ENCODE measurements around the gene CLEC4G.

CLEC4G gene

DNA sequence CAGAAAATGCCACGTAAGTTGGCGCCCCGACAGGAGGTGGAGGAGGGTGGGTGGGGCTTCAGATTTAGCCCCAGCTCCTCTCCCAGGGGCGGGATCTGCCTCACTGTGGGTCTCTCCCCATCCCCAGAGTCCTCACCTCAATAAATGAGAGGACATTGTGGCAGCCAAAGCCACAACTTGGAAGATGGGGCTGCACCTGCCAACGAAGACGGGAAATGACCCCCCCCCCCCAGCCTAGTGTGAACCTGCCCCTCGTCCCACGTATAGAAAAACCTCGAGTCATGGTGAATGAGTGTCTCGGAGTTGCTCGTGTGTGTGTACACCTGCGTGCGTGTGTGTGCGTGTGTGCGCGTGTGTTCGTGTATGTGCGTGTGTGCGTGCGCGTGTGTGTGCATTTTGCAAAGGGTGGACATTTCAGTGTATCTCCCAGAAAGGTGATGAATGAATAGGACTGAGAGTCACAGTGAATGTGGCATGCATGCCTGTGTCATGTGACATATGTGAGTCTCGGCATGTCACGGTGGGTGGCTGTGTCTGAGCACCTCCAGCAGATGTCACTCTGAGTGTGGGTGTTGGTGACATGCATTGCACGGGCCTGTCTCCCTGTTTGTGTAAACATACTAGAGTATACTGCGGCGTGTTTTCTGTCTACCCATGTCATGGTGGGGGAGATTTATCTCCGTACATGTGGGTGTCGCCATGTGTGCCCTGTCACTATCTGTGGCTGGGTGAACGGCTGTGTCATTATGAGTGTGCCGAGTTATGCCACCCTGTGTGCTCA is 52.7 kb downstream of the CLEC4G start:
- DNase-seq (ENCODE audit: low read depth), result no peak
- TF ChIP-seq, protein P1, sequence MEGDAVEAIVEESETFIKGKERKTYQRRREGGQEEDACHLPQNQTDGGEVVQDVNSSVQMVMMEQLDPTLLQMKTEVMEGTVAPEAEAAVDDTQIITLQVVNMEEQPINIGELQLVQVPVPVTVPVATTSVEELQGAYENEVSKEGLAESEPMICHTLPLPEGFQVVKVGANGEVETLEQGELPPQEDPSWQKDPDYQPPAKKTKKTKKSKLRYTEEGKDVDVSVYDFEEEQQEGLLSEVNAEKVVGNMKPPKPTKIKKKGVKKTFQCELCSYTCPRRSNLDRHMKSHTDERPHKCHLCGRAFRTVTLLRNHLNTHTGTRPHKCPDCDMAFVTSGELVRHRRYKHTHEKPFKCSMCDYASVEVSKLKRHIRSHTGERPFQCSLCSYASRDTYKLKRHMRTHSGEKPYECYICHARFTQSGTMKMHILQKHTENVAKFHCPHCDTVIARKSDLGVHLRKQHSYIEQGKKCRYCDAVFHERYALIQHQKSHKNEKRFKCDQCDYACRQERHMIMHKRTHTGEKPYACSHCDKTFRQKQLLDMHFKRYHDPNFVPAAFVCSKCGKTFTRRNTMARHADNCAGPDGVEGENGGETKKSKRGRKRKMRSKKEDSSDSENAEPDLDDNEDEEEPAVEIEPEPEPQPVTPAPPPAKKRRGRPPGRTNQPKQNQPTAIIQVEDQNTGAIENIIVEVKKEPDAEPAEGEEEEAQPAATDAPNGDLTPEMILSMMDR (conservative IDR thresholded peaks at IDR 0.05; ENCODE audit: low read depth, low read length), result no peak
- no peak overlapping the region for H3K4me3 ChIP-seq (ENCODE audit: low read length)
